Measurements from ENCODE around the gene MAD1L1.

- TF ChIP-seq CTCF (IDR thresholded peaks at IDR 0.05) (no peak), POLR2A (IDR thresholded peaks at IDR 0.05) (no peak), POLR2AphosphoS5 (IDR thresholded peaks at IDR 0.05) (no peak), EP300 (IDR thresholded peaks at IDR 0.05; ENCODE audit: low read depth) (no peak)
These were observed 284.4 kb downstream of the MAD1L1 start for GRCh38 chr7:1948301-1948796.
